Measurements from ENCODE around the gene ATP7B. TPM values are rescaled to one million over a fixed set of nuclear protein-coding genes. Genes with fewer than 3 reads are reported as not detected.

ATP7B gene
- total RNA-seq, 2 experiments from 2014 or later = 0.85 to 1.2 TPM

DNA sequence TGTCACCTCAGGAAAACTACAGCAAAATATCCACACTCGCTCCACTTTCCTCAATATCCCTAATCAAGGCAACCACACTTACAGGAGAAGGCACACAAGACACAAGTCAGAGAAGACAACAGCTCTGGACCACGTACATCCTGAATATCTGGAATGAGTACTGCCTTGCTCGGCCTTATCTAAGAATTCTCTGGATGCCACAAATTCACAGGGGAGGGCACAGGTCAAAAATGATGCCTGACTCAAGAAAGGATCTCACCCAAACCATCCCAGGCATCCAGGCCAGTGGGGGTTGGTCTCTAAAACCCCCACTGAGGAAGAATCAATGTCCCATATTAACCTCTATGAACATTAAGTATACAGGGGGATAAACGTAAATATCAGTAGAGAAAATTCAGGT lies 29.9 kb downstream of the ATP7B start:
- H3K27ac Mint-ChIP-seq = no peak overlapping the region
- POLR2A ChIA-PET = no interaction called here
- no peak for ATAC-seq (ENCODE audit: poor library complexity)

DNA sequence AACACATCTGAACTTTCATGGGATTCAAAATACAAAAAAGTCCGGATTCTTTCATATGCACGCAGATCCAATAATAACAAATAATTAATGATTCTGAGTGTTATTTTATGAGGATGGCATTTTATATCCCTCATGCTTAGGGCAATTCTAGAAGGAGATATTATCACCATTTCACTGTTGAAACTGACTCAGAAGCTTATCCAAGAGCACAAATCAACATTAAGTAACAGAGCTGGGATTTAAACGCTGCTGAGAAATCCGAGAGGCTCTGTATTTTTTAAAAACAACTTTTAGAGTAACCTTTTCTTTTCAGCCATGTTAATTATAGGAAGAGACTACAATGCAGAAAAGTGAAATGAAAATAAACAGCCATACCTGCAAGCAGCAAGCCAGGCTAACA lies 30.3 kb downstream of the ATP7B start:
- ATAC-seq (ENCODE audit: poor library complexity) = no peak
- no peak overlapping the region for H3K4me3 Mint-ChIP-seq
- H3K4me3 ChIP-seq (ENCODE audit: low read length) = no peak overlapping the region
- H3K27ac ChIP-seq (ENCODE audit: low read depth in 1 of 2, low read length in 2 of 2) = no peak overlapping the region
- CTCF ChIA-PET = no interaction called here
- H3K4me1 Mint-ChIP-seq (ENCODE audit: low read depth) = no peaks in the 10 kb centered on the region
- H3K9me3 Mint-ChIP-seq = peaks cover 7% of the 10 kb centered on the region
- peaks cover 0 to 10% of the 10 kb centered on the region in 2 experiments for H3K9me3 ChIP-seq (ENCODE audit: control insufficient read depth in 1 of 2, insufficient read depth in 1 of 2, low read length in 2 of 2)
- no peak for DNase-seq
- H3K27me3 Mint-ChIP-seq = peaks cover 5% of the 10 kb centered on the region
- no peak overlapping the region for H3K27ac Mint-ChIP-seq
- intact Hi-C loops (cut with DNase I, micrococcal nuclease) = no loop called here
- no peaks in the 10 kb centered on the region for H3K27me3 ChIP-seq (ENCODE audit: control insufficient read depth in 1 of 2, insufficient read depth in 2 of 2, low read length in 2 of 2)
- no peaks in the 10 kb centered on the region for H3K4me1 ChIP-seq (ENCODE audit: insufficient read depth, low read length)
- TF ChIP-seq, protein P1, sequence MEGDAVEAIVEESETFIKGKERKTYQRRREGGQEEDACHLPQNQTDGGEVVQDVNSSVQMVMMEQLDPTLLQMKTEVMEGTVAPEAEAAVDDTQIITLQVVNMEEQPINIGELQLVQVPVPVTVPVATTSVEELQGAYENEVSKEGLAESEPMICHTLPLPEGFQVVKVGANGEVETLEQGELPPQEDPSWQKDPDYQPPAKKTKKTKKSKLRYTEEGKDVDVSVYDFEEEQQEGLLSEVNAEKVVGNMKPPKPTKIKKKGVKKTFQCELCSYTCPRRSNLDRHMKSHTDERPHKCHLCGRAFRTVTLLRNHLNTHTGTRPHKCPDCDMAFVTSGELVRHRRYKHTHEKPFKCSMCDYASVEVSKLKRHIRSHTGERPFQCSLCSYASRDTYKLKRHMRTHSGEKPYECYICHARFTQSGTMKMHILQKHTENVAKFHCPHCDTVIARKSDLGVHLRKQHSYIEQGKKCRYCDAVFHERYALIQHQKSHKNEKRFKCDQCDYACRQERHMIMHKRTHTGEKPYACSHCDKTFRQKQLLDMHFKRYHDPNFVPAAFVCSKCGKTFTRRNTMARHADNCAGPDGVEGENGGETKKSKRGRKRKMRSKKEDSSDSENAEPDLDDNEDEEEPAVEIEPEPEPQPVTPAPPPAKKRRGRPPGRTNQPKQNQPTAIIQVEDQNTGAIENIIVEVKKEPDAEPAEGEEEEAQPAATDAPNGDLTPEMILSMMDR (IDR thresholded peaks at IDR 0.05) = no peak
- H3K36me3 ChIP-seq (ENCODE audit: insufficient read depth, low read length) = no peaks in the 10 kb centered on the region
- POLR2A ChIA-PET = no interaction called here
- peaks cover 4% of the 10 kb centered on the region for H3K36me3 Mint-ChIP-seq (ENCODE audit: low read depth)

More for the DNA sequence above, 29.9 kb downstream of the ATP7B start:
- intact Hi-C loops (cut with DNase I, micrococcal nuclease) = no loop called here
- Histone ChIP-seq H3K9me3 (ENCODE audit: control insufficient read depth in 1 of 2, insufficient read depth in 1 of 2, low read length in 2 of 2) (peaks cover 0 to 10% of the 10 kb centered on the region in 2 experiments), H3K36me3 (ENCODE audit: insufficient read depth, low read length) (no peaks in the 10 kb centered on the region), H3K27ac (ENCODE audit: low read depth in 1 of 2, low read length in 2 of 2) (no peak overlapping the region), H3K27me3 (ENCODE audit: control insufficient read depth in 1 of 2, insufficient read depth in 2 of 2, low read length in 2 of 2) (no peaks in the 10 kb centered on the region), H3K4me1 (ENCODE audit: insufficient read depth, low read length) (no peaks in the 10 kb centered on the region), H3K4me3 (ENCODE audit: low read length) (no peak overlapping the region)
- Mint-ChIP-seq H3K4me1 (ENCODE audit: low read depth) (no peaks in the 10 kb centered on the region), H3K9me3 (peaks cover 7% of the 10 kb centered on the region), H3K4me3 (no peak overlapping the region), H3K27me3 (peaks cover 5% of the 10 kb centered on the region), H3K36me3 (ENCODE audit: low read depth) (peaks cover 4% of the 10 kb centered on the region)
- CTCF ChIA-PET = no interaction called here
- DNase-seq = no peak
- TF ChIP-seq, protein P1 (IDR thresholded peaks at IDR 0.05) = no peak

DNA sequence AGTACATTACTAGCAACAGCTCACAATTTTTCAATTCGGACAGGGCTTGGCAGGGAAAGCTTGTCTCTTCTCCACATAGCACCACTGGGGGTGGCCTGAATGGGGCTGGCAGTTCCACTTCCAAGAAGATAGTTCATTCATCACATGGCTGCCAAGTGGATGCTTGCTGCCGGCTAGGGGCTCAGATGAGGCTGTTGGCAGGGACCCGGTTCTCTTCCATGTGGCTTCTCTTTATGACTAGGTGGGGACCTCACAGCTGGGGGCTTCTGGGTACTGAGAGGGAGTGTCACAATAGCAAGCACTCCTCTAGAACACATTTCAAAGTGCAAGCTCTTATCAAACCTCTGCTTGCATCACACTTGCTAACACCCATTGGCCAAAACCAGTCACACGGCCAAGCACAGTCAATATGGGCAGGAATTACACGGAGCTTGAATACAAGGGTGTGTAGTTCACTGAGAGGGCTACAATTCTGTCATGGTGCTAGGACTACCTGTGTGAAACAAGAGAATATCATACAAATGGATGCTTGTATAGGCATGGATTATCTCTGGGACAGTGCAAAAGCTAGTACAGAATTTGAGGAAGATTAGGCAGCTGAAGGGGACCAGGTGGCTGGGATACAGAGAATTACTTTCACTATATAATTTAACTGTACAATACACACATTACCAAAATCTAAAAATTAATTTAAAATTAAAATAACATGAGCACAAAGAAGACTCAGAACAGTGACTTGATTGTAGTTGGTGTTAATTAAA lies 32.3 kb downstream of the ATP7B start:
- H3K27me3 Mint-ChIP-seq = peaks cover under 1% of the 10 kb centered on the region
- TF ChIP-seq, protein P1 (IDR thresholded peaks at IDR 0.05) = no peak
- no peak overlapping the region for H3K4me3 ChIP-seq (ENCODE audit: low read length)
- POLR2A ChIA-PET = no interaction called here
- H3K4me3 Mint-ChIP-seq = no peak overlapping the region
- no peaks in the 10 kb centered on the region for H3K4me1 ChIP-seq (ENCODE audit: insufficient read depth, low read length)
- CTCF ChIA-PET = no interaction called here
- H3K27ac Mint-ChIP-seq = no peak overlapping the region
- peaks cover 1% of the 10 kb centered on the region for H3K36me3 Mint-ChIP-seq (ENCODE audit: low read depth)
- no peak overlapping the region for H3K27ac ChIP-seq (ENCODE audit: low read depth in 1 of 2, low read length in 2 of 2)
- intact Hi-C loops (cut with DNase I, micrococcal nuclease) = no loop called here
- H3K27me3 ChIP-seq (ENCODE audit: control insufficient read depth in 1 of 2, insufficient read depth in 2 of 2, low read length in 2 of 2) = no peaks in the 10 kb centered on the region
- ATAC-seq (ENCODE audit: poor library complexity) (no peak), DNase-seq (no peak)
- H3K4me1 Mint-ChIP-seq (ENCODE audit: low read depth) = no peaks in the 10 kb centered on the region
- peaks cover 0 to 10% of the 10 kb centered on the region in 2 experiments for H3K9me3 ChIP-seq (ENCODE audit: control insufficient read depth in 1 of 2, insufficient read depth in 1 of 2, low read length in 2 of 2)
- H3K9me3 Mint-ChIP-seq = no peaks in the 10 kb centered on the region
- no peaks in the 10 kb centered on the region for H3K36me3 ChIP-seq (ENCODE audit: insufficient read depth, low read length)

All from CD4-positive, alpha-beta T cell (primary cell).